GM21619 (cell line): ENCODE results near the gene HMCN2.

Experiments
- ATAC-seq: cut with Tn5 transposase; IDR thresholded peaks from one replicate; pipeline ENCODE4 v1.9.1; 2021; ENCODE audit not compliant: unreplicated experiment

Gene HMCN2

GRCh38 chr9:130265431-130266235, at the start of gene HMCN2:
Gene HMCN2 (plus strand): TSS chr9:130265760. CDS start chr9:130265879, 119 bp downstream.
- no peak for ATAC-seq

GRCh38 chr9:130217838-130218237, 47.7 kb upstream of the HMCN2 start:
- ATAC-seq: no peak

- ATAC-seq: no peak
These were observed 45.9 kb upstream of the HMCN2 start for GRCh38 chr9:130219661-130220096.

DNA sequence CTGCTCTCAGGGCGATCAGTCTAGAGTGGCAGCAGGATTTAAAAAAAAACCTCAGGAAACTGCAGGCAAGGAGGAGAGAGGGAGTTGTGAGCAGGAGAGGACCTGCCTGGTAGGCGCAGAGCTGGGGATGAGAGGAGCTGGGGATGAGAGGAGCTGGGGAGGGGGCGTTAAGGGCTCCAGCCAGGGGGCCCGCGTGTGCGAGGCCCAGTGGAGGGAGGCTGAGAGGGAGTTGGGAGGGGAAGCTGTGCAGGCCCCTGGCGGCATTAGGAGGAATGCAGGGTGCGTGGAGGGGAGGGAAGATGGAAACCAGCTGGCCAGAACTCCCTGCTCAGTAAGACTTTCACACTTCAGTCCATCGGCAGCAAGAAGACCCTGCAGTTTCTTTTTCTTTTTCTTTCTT, 45.2 kb upstream of the HMCN2 start:
- ATAC-seq: no peak

DNA sequence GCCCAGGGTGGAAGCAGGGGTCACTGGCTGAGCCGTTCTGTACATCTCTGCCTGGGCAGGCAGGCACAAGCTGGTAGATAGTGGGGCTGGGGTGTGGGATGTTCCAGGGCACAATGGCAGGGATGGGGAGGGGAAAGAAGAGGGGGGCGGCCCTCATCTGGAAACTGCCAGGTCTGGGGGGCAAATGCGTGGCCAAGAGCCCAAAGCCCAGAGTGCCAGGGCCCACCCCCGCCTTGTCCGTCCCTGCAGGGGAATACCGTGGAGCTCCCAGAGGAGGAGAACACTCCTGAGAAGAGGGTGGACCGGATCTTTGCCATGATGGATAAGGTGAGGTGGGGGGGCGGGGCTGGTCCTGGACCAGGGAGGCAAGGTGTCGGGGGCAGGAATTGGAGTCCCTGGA, 42.7 kb upstream of the HMCN2 start:
- ATAC-seq: no peak

DNA sequence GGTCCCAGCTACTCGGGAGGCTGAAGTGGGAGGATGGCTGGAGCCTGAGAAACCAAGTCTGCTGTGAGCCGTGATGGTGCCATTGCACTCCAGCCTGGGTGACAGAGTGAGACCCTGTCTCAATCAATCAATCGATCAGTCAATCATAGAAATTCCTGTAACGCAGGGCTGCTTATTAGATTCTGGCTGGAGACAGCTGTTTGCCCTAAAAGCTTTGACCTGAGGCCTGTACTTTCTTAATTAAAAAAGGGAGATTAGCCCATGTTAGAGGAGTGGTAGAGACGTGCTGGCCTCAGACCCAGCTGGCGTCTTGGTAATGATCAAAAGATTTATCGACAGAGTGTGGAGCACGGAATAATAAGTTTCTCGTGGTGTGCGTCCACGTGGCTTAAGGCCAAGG, 40.5 kb upstream of the HMCN2 start:
- ATAC-seq: no peak

DNA sequence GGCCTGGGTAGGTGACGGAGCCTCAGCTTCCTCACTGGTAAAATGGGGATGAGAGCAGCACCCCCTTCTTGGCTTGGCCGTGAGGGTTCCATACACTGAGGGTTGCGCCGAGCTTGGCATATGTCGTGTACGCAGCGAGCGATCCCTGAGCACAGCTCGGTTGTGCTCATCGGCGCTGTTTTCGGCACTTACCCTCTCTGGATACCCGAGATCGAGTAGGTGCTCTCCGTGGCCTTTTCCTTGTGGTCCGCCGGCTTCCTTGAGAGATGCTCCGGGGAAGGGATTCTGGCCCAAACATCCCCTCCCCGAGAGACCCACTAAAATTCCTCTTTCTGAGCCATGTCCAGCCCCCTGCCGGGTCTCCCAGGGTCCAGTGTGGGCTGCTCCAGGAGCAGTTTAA, 40.0 kb upstream of the HMCN2 start:
- ATAC-seq: no peak

DNA sequence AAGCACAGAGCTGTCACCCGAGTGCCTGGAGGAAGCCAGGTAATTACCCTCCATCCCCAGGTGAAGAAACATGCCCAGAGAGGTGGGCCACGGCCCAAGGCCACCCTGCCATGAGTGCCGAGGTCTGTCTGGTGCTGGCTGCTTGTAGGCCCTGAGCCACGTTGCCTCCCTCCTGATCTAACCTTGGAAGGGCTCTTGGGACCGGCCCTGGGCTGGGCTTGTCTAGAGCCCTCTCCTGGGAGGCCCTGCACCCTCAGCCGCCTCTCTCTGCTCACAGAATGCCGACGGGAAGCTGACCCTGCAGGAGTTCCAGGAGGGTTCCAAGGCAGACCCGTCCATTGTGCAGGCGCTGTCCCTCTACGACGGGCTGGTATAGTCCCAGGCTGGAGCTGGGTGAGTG, 39.4 kb upstream of the HMCN2 start:
- ATAC-seq: no peak

DNA sequence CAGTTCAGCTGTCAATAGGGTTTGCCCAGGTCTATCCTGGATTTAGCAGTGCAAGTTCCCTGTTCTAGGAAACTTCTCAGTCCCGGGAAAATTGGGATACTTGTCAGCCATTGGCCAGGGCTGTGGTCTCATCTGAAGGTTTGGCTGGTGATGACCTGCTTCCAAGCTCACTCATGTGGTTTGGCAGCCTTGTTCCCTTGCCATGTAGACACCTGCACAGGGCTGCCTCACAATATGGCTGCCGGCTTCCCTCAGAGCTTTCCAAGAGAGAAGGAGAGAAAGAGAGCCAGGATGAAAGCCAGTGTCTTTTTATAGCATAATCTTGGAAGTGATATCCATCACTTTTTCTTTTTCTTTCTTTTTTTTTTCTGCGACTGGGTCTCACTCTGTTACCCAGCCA, 37.7 kb upstream of the HMCN2 start:
- ATAC-seq: no peak

- ATAC-seq: no peak
These were observed 35.8 kb upstream of the HMCN2 start for GRCh38 chr9:130229759-130230158.

GRCh38 chr9:130230631-130231030, 34.9 kb upstream of the HMCN2 start:
- ATAC-seq: no peak

DNA sequence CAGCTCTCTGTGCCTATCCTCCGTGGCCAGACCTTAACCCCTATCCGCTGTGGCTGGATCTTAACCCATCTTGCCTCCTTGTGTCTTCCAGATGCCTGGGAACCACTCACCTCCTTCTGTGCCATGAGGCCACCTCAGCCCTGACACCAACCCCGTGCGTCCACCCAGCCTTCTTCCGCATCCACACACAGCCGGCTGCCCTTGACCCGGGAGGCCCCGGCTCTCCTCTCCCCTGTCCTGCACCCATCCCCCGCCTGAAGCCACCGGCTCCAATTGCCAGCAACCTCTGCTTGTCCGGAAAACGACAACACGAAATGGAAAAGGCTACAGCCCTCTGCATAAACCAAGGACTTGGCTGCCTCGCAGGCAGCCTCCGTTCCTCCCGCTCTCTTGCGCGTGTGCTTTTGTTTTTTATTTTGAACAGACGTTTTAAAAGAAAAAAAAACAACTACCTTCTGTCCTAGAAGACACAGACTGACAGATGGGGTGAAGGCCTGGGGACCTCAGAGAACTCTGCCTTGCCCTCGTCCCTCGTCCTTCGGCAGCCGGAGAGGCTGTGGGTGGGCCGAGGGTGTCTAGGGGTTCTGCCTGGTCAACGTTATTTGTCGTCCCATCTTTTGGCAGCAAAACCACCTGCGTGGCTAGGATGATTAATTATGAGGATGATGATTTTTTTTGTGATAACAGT, 32.5 kb upstream of the HMCN2 start:
- ATAC-seq: no peak

GRCh38 chr9:130233587-130233945, 32.0 kb upstream of the HMCN2 start:
- no peak for ATAC-seq

DNA sequence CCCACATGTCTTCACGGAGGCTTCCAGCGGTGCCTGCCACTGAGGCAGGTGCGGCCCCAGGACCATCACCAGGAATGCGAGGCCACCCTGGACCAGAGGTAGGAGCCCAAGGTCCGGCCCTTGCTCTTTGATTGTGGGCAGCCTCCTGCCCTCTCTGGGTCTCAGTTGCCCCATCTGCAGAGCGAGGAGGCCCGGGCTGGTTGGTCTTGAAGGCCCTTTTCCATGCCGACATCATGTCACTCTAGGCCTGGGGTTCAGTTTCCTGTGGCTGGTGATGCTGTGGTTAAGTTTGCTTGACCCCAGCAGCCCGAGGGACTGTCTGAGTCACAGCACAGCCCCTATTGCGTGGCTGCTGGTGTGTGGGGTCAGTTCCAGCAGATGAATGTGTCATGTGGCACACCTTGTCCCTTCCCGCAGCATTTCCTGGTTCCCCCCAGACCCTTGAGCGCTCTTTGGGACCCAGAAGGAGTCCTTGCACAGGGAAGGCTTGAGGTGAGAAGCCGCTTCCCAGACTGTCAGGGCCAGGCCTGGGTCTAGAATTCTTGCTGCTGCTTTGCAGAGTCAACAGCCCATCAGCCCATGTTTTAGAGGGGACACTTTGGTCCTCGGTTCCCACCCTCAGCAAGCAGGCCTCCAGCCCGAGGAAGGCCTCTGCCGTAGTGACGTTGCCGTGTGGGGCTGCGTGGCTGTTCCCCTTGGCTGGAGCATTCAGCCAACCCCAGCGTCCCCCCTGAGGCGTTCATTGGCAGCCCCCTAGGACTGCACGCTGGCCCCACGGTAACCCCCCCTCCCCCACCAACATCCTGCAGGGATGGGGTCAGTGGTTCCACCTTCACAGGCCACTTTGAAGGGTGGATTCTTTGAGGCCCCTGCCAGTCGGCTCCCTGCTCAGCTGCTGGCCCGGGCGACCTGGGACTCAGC, 31.0 kb upstream of the HMCN2 start:
- no peak for ATAC-seq

DNA sequence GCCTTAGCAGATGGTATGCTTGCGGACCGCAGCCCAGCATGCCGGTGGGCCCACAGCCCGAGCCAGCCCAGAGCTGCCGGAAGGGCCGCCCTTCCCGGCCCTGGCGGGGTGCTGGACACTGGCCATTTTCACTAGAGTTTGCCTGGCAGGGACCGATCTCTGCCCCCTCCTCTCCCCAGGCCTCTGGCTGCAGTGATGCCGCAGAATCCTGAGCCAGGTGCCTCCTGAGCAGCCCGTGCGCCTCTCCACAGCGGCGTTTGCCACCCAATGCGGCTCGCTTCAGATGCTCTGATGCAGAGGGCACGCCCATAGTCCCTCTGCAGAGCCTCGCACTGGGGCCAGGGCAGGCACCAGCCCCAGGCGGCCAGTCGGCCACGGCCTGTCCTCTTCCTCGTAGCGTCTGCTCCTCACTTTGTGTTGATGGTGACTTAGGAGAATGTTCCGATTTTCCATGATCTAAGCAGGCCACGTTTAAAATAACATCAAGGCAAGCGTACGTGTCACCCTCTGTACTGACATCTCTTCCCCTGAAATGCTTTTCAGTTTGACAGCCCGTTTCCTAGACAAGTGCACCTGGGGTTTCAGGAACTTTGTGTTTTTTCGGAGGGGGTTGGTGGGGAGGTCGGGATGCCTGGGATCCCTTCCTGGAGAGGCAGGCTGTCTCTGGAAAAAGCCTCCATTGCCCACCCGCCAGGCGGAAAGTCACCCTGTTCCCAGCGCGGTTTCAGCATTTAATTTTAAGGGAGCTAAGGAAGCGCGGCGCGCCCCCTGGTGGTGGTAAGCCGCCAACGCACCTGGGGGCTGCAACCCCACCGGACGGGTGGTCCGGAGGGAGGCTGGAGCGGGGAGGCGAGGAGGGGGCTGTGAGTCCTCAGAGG, 29.8 kb upstream of the HMCN2 start:
- ATAC-seq: no peak

DNA sequence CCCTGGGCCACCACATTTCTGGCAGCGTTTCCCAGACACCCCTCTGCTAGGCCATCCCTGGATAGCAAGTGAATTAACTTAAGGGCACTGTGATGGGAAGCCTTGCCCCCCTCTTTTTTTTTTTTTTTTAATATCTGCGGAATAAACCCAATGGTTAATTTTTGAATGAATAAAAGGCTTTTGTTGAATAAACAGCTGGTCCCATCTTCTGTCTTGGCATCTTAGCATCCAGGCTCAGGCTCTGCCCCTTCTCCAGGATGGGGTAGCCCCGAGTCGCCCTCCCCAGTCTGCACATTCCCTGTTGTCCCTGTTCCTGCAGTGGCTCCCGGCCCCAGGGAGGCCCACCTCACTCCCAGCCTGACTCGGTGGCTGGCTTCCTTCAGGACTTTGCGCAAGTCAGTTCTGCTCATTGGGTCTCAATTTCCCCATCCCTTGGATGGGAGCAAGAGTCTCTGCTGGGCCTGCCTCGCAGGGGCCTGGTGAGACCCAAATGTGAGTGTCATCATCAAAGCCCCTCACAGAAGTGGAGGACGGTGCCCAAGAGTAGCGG, 29.0 kb upstream of the HMCN2 start:
- ATAC-seq: no peak

DNA sequence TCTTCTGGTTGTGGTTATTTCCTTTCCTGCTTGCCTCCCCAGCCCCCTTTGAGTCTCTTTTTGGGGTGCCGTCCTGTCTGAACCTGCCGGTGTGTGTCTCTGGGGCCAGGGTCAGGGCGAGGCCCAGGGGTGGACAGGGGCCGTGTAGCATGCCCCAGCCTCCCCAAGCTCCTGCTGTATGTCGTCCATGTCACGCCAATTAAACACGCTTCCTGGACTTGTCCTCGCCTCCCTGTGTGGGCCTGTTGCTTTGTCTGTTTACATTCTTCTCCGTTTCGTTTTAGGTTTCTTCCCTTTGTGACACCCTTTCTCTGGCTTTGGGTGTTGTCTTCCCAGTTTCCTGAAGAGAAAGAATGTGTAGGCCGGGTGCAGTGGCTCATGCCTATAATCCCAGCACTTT, 28.5 kb upstream of the HMCN2 start:
- no peak for ATAC-seq

GRCh38 chr9:130237763-130238524, 27.6 kb upstream of the HMCN2 start:
- no peak for ATAC-seq

DNA sequence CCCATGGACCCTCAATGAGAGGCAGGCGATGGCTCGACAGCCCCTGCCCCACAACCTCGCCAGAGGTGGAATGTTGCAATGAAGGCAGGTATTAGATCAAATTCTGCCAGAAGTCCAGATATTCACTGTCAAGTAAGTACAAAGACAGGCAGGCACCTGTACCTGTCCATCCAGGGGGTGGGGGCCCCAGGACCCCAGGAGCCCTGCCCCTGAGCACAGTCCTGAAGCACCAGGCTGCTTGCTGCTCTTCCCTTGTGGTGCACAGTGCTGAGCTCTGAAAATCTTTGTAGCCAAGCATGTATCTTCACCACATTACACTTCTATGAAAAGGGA, 26.2 kb upstream of the HMCN2 start:
- ATAC-seq: no peak
